MM.1S (cell line): ENCODE results near the gene GLRA3.
A peak's percentile ranks its signal among the peaks of the same experiment; 100 is the strongest.
"Not testable (repeated sequence)": the region's sequence is repeated elsewhere in the genome, so short reads cannot be mapped to it uniquely, and the experiment has no call there.

Experiments used
- DNase-seq: peaks from one replicate; pipeline ENCODE4 v3.0.0-alpha.2; 2015
- H2AFZ ChIP-seq: fragments of 300-600 bp; sonication (generic); 2 replicates; pipeline ENCODE4 v1.6.0; 2016; ENCODE audit warnings: antibody characterized with exemption, low read length
- H3F3A ChIP-seq: fragments of 300-600 bp; sonication (generic); 2 replicates; pipeline ENCODE4 v1.6.1; 2016; ENCODE audit warnings: mild to moderate bottlenecking, antibody characterized with exemption, low read length, moderate library complexity, mixed read lengths; ENCODE audit not compliant: insufficient read depth
- H3K27ac ChIP-seq: fragments of 300-600 bp; sonication (generic); 2 replicates; pipeline ENCODE4 v1.5.1; 2016; ENCODE audit warnings: mild to moderate bottlenecking, low read length
- H3K27me3 ChIP-seq: fragments of 300-600 bp; sonication (generic); replicated peaks from 2 replicates; pipeline ENCODE4 v1.6.0; 2016; ENCODE audit warnings: low read length; ENCODE audit not compliant: insufficient read depth
- H3K36me3 ChIP-seq: fragments of 300-600 bp; sonication (generic); replicated peaks from 2 replicates; pipeline ENCODE4 v1.6.1; 2016; ENCODE audit warnings: mild to moderate bottlenecking, low read length, mixed read lengths; ENCODE audit not compliant: insufficient read depth
- H3K4me1 ChIP-seq: fragments of 300-600 bp; sonication (generic); 2 replicates; pipeline ENCODE4 v1.6.1; 2016; ENCODE audit warnings: low read length, mixed read lengths
- H3K4me2 ChIP-seq: fragments of 300-600 bp; sonication (generic); 2 replicates; pipeline ENCODE4 v1.6.0; 2016; ENCODE audit warnings: low read depth, low read length
- H3K4me3 ChIP-seq: fragments of 300-600 bp; sonication (generic); 2 replicates; pipeline ENCODE4 v1.5.1; 2016; ENCODE audit warnings: low read length, mixed read lengths
- H3K79me2 ChIP-seq: fragments of 300-600 bp; sonication (generic); 2 replicates; pipeline ENCODE4 v1.6.1; 2016; ENCODE audit warnings: mixed run types, low read length, mixed read lengths
- H3K9ac ChIP-seq: fragments of 300-600 bp; sonication (generic); 2 replicates; pipeline ENCODE4 v1.6.1; 2016; ENCODE audit warnings: low read length, mixed read lengths
- H3K9me2 ChIP-seq: fragments of 300-600 bp; sonication (generic); replicated peaks from 2 replicates; pipeline ENCODE4 v1.6.1; 2016; ENCODE audit warnings: mild to moderate bottlenecking, low read length, mixed read lengths; ENCODE audit not compliant: insufficient read depth
- H3K9me3 ChIP-seq: fragments of 300-600 bp; sonication (generic); replicated peaks from 2 replicates; pipeline ENCODE4 v1.6.1; 2016; ENCODE audit warnings: mild to moderate bottlenecking, low read length, mixed read lengths; ENCODE audit not compliant: insufficient read depth
- H4K20me1 ChIP-seq: fragments of 300-600 bp; sonication (generic); 2 replicates; pipeline ENCODE4 v1.6.1; 2016; ENCODE audit warnings: mild to moderate bottlenecking, low read length, moderate library complexity, mixed read lengths; ENCODE audit not compliant: insufficient read depth
- EZH2 ChIP-seq: fragments of 300-600 bp; sonication (generic); optimal IDR thresholded peaks from 2 replicates; pipeline ENCODE3; 2017; ENCODE audit warnings: low read depth, mild to moderate bottlenecking, antibody characterized with exemption, low read length, mixed read lengths
- EZH2phosphoT487 ChIP-seq: fragments of 300-600 bp; sonication (generic); IDR thresholded peaks from 2 replicates; pipeline ENCODE4 v1.6.1; 2018; ENCODE audit warnings: antibody characterized with exemption, low read length
- TF ChIP-seq, protein P1 (sequence below): fragments of 300-600 bp; sonication (generic); IDR thresholded peaks from 2 replicates; pipeline ENCODE4 v1.5.1; 2016; ENCODE audit warnings: antibody characterized with exemption, low read length, mixed read lengths

The GLRA3 gene

DNA sequence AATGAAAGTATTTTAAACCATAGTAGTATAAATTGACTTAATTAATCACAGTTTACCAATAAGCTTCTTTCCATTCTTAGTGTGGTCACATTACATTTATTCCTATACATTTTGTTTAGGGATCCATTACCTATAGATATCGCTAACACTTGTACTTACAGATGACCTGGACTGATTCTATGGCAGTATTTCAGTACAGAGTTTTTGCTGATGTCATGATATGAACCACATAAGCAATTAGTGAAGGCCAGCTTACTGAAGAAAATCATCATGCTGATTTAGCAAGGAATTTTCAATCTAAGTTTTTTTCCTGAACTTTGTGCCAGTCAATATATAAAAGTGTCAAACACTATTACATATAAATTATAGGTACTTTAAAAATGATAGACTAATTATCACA lies 193.3 kb downstream of the GLRA3 start:
- no peak for DNase-seq
- Histone ChIP-seq H3K27me3 (no peaks in the 10 kb centered on the region), H3K4me2 (no peak overlapping the region), H3K36me3 (no peaks in the 10 kb centered on the region), H3K4me3 (no peak overlapping the region), H3K27ac (no peak overlapping the region), H3K9ac (no peak overlapping the region), H3K9me2 (no peaks in the 10 kb centered on the region), H4K20me1 (no peaks in the 10 kb centered on the region), H3K9me3 (no peaks in the 10 kb centered on the region), H2AFZ (no peak overlapping the region), H3K4me1 (peaks cover 9% of the 10 kb centered on the region; the same call in 1 of the 2 replicates), H3F3A (no peaks in the 10 kb centered on the region), H3K79me2 (no peaks in the 10 kb centered on the region)
- TF ChIP-seq, protein P1, sequence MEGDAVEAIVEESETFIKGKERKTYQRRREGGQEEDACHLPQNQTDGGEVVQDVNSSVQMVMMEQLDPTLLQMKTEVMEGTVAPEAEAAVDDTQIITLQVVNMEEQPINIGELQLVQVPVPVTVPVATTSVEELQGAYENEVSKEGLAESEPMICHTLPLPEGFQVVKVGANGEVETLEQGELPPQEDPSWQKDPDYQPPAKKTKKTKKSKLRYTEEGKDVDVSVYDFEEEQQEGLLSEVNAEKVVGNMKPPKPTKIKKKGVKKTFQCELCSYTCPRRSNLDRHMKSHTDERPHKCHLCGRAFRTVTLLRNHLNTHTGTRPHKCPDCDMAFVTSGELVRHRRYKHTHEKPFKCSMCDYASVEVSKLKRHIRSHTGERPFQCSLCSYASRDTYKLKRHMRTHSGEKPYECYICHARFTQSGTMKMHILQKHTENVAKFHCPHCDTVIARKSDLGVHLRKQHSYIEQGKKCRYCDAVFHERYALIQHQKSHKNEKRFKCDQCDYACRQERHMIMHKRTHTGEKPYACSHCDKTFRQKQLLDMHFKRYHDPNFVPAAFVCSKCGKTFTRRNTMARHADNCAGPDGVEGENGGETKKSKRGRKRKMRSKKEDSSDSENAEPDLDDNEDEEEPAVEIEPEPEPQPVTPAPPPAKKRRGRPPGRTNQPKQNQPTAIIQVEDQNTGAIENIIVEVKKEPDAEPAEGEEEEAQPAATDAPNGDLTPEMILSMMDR, result no peak
- no peak for TF ChIP-seq EZH2
- no peak for TF ChIP-seq EZH2phosphoT487

DNA sequence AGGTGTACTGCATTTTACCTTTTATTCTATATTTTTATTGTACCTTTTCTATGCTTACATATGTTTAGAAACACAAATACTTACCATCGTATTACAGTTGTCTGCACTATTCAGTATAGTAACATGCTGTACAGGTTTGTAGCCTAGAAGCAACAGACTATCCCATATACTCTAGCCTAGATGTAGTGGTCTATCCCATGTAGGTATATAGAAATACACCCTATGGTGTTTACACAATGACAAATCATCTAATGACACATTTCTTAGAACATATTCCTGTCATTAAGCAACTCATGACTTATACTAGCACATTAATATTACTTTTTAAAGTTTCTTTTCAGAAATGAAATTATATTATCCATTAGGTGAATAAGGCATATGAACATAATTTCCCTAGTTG lies 195.6 kb downstream of the GLRA3 start:
- Histone ChIP-seq H3K4me3 (no peak overlapping the region), H4K20me1 (no peaks in the 10 kb centered on the region), H3K79me2 (no peaks in the 10 kb centered on the region), H3K9ac (no peak overlapping the region), H3K36me3 (no peaks in the 10 kb centered on the region), H2AFZ (peak overlapping the region; percentile 72; the same call in 1 of the 2 replicates), H3K27ac (no peak overlapping the region), H3K4me1 (0 out of 2 replicates have a peak, but pooled peaks cover under 1% of the 10 kb centered on the region), H3K9me3 (no peaks in the 10 kb centered on the region), H3K9me2 (no peaks in the 10 kb centered on the region), H3F3A (no peaks in the 10 kb centered on the region), H3K4me2 (peak overlapping the region; percentile 93; the same call in 1 of the 2 replicates), H3K27me3 (no peaks in the 10 kb centered on the region)
- TF ChIP-seq EZH2 (no peak), EZH2phosphoT487 (no peak)
- TF ChIP-seq, protein P1, result no peak
- no peak for DNase-seq

DNA sequence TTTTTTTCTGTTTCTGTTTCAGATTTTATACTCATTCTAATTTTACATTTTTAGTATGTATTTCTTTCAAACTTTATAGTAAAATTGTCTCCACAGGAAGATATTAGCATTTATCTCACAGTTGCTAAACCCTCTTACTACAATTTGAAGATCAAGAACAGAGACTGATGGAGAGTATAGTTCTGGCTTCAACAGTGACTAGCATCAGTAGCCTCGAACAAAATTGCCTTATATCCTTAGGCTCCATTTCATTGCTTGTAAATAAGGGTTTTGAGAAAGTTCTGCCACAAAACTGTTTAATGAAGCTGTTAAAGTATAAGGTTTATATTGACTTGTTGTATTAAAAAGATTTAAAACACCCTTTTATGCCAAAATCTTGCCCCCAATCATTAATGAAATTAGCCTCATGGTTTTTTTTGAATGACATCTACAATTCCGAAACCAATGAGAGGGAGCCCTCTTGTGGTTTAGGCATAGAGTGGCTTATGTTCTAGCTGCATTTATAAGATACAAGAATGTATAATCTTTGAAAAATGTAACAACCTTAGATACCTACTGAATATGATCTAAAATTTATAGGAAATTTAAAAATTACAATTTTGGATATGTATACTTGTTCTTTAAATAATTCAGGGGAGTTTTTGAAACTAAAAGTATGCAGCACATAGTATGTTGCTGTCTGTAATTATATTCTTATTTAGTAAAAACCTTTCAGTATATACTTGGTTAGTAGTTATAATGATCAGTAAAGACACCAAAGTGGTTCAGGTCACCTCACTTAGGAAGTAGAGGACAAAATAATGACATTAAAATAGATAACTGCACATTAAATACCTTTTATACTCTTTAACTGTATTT lies 196.9 kb downstream of the GLRA3 start:
- Histone ChIP-seq H3K4me1 (no peaks in the 10 kb centered on the region), H3K4me2 (peak overlapping the region; percentile 18; the same call in 1 of the 2 replicates), H3F3A (no peaks in the 10 kb centered on the region), H3K79me2 (no peaks in the 10 kb centered on the region), H4K20me1 (no peaks in the 10 kb centered on the region), H3K9me3 (no peaks in the 10 kb centered on the region), H3K27ac (no peak overlapping the region), H3K27me3 (no peaks in the 10 kb centered on the region), H3K9ac (no peak overlapping the region), H3K9me2 (no peaks in the 10 kb centered on the region), H3K4me3 (no peak overlapping the region), H3K36me3 (no peaks in the 10 kb centered on the region), H2AFZ (peak overlapping the region; percentile 22; the same call in 1 of the 2 replicates)
- TF ChIP-seq EZH2phosphoT487, result no peak
- TF ChIP-seq EZH2, result no peak
- TF ChIP-seq, protein P1, result peak; percentile 78
- peak; percentile 70 for DNase-seq

DNA sequence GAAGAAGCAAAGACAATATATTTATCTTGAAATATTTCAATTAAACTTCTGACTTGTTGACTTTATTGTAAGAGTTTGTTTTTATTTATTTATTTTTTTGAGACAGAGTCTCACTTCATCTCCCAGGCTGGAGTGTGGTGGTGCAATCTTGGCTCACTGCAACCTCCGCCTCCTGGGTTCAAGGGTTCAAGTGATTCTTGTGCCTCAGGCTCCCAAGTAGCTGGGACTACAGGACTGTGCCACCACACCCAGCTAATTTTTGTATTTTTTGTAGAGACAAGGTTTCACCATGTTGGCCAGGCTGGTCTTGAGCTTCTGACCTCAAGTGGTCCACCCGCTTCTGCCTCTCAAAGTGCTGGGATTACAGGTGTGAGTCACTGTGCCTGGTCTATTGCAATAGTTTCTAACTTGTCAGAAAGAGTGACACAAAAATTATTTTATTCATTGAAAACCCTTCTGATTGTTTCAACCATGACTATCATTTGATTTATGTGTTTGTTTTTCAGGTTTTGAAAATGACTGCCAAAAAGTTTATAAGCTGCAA lies 199.1 kb downstream of the GLRA3 start:
- H3K4me2 ChIP-seq, H3F3A ChIP-seq, H3K27me3 ChIP-seq, H3K9ac ChIP-seq, H3K27ac ChIP-seq, DNase-seq, H3K9me3 ChIP-seq, H3K4me1 ChIP-seq, H3K36me3 ChIP-seq, H3K4me3 ChIP-seq, H3K79me2 ChIP-seq, H3K9me2 ChIP-seq, H2AFZ ChIP-seq, H4K20me1 ChIP-seq: not testable (repeated sequence)
